ENCODE measurements around the gene BEST1. TPM values are rescaled to one million over a fixed set of nuclear protein-coding genes. Genes with fewer than 3 reads are reported as not detected.

The BEST1 gene
- total RNA-seq, 1 experiment from 2014 or later = 0.81 TPM

GRCh38 chr11:62011881-62012280 is 61.7 kb downstream of the BEST1 start:
- DNase-seq = no peak
- H3K36me3 ChIP-seq (ENCODE audit: low read depth) = no peaks in the 10 kb centered on the region
- H3K9me2 ChIP-seq (ENCODE audit: insufficient read depth) = no peaks in the 10 kb centered on the region
- H3K4me1 ChIP-seq (replicated peaks; ENCODE audit: insufficient read depth) = peaks cover 46% of the 10 kb centered on the region
- no peaks in the 10 kb centered on the region for H3K27me3 ChIP-seq (ENCODE audit: insufficient read depth, low read depth)
- no peak for TF ChIP-seq EZH2 (IDR thresholded peaks at IDR 0.05; ENCODE audit: low read depth)
- no peak for TF ChIP-seq CTCF (conservative IDR thresholded peaks at IDR 0.05)
- intact Hi-C loops (cut with micrococcal nuclease; ENCODE audit: unreplicated experiment) = loop anchor here (2.0 kb wide), 2 partner anchors 33 to 43 kb away; no protein-coding TSS in a partner anchor
- H3K79me2 ChIP-seq (ENCODE audit: low read depth) = no peaks in the 10 kb centered on the region
- no peak overlapping the region for H3K4me3 ChIP-seq
- BruUV-seq (replicated peaks) = no TSS peak
- peak overlapping the region; percentile 72 for H3K27ac ChIP-seq
- H3F3A ChIP-seq (ENCODE audit: insufficient read depth, low read depth) = peaks cover 41% of the 10 kb centered on the region
- no peaks in the 10 kb centered on the region for H3K9me3 ChIP-seq (ENCODE audit: insufficient read depth, low read depth)
- ChIA-PET CTCF (interaction anchor here (0.6 to 1.8 kb wide), 3 partner anchors 39 to 70 kb away, joined by 3 to 5 read pairs (median 4); no protein-coding TSS in a partner anchor), POLR2A (ENCODE audit: unreplicated experiment) (interaction anchor here (0.6 to 1.1 kb wide), 3 partner anchors 36 to 46 kb away, joined by 3 to 5 read pairs (median 3); no protein-coding TSS in a partner anchor)
- no peaks in the 10 kb centered on the region for H4K20me1 ChIP-seq (ENCODE audit: insufficient read depth)
- peak overlapping the region; percentile 78; the same call in 1 of the 2 replicates for H3K4me2 ChIP-seq
- H2AFZ ChIP-seq = no peak overlapping the region

- TSS peak; percentile 64 for BruUV-seq (replicated peaks)
- peak overlapping the region; percentile 72 for H3K27ac ChIP-seq
Observed at GRCh38 chr11:62012451-62012831, 62.3 kb downstream of the BEST1 start.

More at GRCh38 chr11:62012451-62012831, 62.3 kb downstream of the BEST1 start:
- no peaks in the 10 kb centered on the region for H3K9me3 ChIP-seq (ENCODE audit: insufficient read depth, low read depth)
- H3K9me2 ChIP-seq (ENCODE audit: insufficient read depth) = no peaks in the 10 kb centered on the region
- H3K36me3 ChIP-seq (ENCODE audit: low read depth) = no peaks in the 10 kb centered on the region
- H3F3A ChIP-seq (ENCODE audit: insufficient read depth, low read depth) = peaks cover 41% of the 10 kb centered on the region
- peak overlapping the region; percentile 33; the same call in 1 of the 2 replicates for H3K4me3 ChIP-seq
- intact Hi-C loops (cut with micrococcal nuclease; ENCODE audit: unreplicated experiment) = loop anchor here (2.0 kb wide), 2 partner anchors 32 to 42 kb away; no protein-coding TSS in a partner anchor
- DNase-seq = peak in 1 of 2 experiments; percentile 86
- ChIA-PET CTCF (interaction anchor here (0.7 to 1.8 kb wide), 6 partner anchors 26 to 42 kb away, joined by 3 to 8 read pairs (median 4); no protein-coding TSS in a partner anchor), POLR2A (ENCODE audit: unreplicated experiment) (interaction anchor here (0.6 to 2.0 kb wide), 11 partner anchors 13 to 749 kb away, joined by 3 to 42 read pairs (median 5); partner anchors contain the start of gene POLR2G)
- H3K4me2 ChIP-seq = peak overlapping the region; percentile 78
- no peaks in the 10 kb centered on the region for H3K27me3 ChIP-seq (ENCODE audit: insufficient read depth, low read depth)
- peaks cover 46% of the 10 kb centered on the region for H3K4me1 ChIP-seq (replicated peaks; ENCODE audit: insufficient read depth)
- H2AFZ ChIP-seq = no peak overlapping the region
- H4K20me1 ChIP-seq (ENCODE audit: insufficient read depth) = no peaks in the 10 kb centered on the region
- no peak for TF ChIP-seq CTCF (conservative IDR thresholded peaks at IDR 0.05)
- TF ChIP-seq EZH2 (IDR thresholded peaks at IDR 0.05; ENCODE audit: low read depth) = no peak
- H3K79me2 ChIP-seq (ENCODE audit: low read depth) = no peaks in the 10 kb centered on the region

All from PC-9 (cell line).